SK-N-MC (cell line): Measurements from ENCODE around the gene PKMYT1.

Experiments
- DNase-seq: peaks from one replicate; pipeline ENCODE4 v3.0.0-alpha.2; 2011; ENCODE audit warnings: low read depth, low spot score
- H3K27ac ChIP-seq: fragments of 200-600 bp; sonication (generic); 2 replicates; pipeline ENCODE4 v1.5.1; 2016; ENCODE audit warnings: mixed run types
- H3K36me3 ChIP-seq: fragments of 200-600 bp; sonication (generic); 2 replicates; pipeline ENCODE4 v1.6.1; 2017; ENCODE audit warnings: antibody characterized with exemption, low read length, mixed read lengths; ENCODE audit not compliant: insufficient read depth
- H3K4me3 ChIP-seq: fragments of 200-600 bp; sonication (generic); 2 replicates; pipeline ENCODE4 v1.5.1; 2016
- H3K9ac ChIP-seq: fragments of 200-600 bp; sonication (generic); 2 replicates; pipeline ENCODE4 v1.8.0; 2017; ENCODE audit warnings: mixed run types, mixed read lengths; ENCODE audit not compliant: insufficient read length
- H3K9me3 ChIP-seq: fragments of 200-600 bp; sonication (generic); 2 replicates; pipeline ENCODE4 v1.6.1; 2017; ENCODE audit warnings: low read depth, mild to moderate bottlenecking, antibody characterized with exemption, low read length, moderate library complexity, mixed read lengths
- EZH2 ChIP-seq: fragments of 200-600 bp; sonication (generic); IDR thresholded peaks from one replicate; pipeline ENCODE4 v1.6.1; 2017; ENCODE audit warnings: antibody characterized with exemption
- FOXP2 ChIP-seq: optimal IDR thresholded peaks from 2 replicates; pipeline ENCODE3; 2011; ENCODE audit warnings: mild to moderate bottlenecking, moderate library complexity; ENCODE audit not compliant: insufficient read depth; ENCODE audit errors: extremely low read length, control extremely low read depth
- POLR2AphosphoS5 ChIP-seq: IDR thresholded peaks from 2 replicates; pipeline ENCODE4 v1.6.1; 2012; ENCODE audit warnings: mild to moderate bottlenecking, low read depth, low read length, borderline replicate concordance

Gene PKMYT1

GRCh38 chr16:2964475-2965336, 15.5 kb downstream of the PKMYT1 start:
- Histone ChIP-seq H3K36me3 (no peaks in the 10 kb centered on the region), H3K27ac (no peak overlapping the region), H3K9me3 (no peaks in the 10 kb centered on the region), H3K9ac (peak overlapping the region; percentile 41), H3K4me3 (peak overlapping the region; percentile 83)
- no peak for DNase-seq
- no peak for TF ChIP-seq EZH2
- TF ChIP-seq POLR2AphosphoS5 = peak; percentile 27; the same call in 1 of the 2 replicates

GRCh38 chr16:2963723-2964474, 16.3 kb downstream of the PKMYT1 start, which contains the start of gene KREMEN2:
Gene KREMEN2 (plus strand): TSS chr16:2964275. CDS start chr16:2964521, 246 bp downstream.
- no peak for DNase-seq
- H3K4me3 ChIP-seq = peak within 1 kb of the TSS; percentile 83
- TF ChIP-seq FOXP2 (no peak), EZH2 (no peak), POLR2AphosphoS5 (peak; percentile 21; the same call in 1 of the 2 replicates)
- H3K27ac ChIP-seq = no peak within 1 kb of the TSS
- peak within 1 kb of the TSS; percentile 41 for H3K9ac ChIP-seq
- no peaks in the 10 kb centered on the region for H3K9me3 ChIP-seq
- H3K36me3 ChIP-seq = no peaks in the 10 kb centered on the region

- Histone ChIP-seq H3K27ac (no peak overlapping the region), H3K9ac (peak overlapping the region; percentile 11), H3K4me3 (peak overlapping the region; percentile 83), H3K9me3 (no peaks in the 10 kb centered on the region), H3K36me3 (no peaks in the 10 kb centered on the region)
- no peak for TF ChIP-seq POLR2AphosphoS5
- no peak for DNase-seq
Measured at GRCh38 chr16:2963074-2963722, 17.0 kb downstream of the PKMYT1 start.

GRCh38 chr16:2962334-2963073, 17.7 kb downstream of the PKMYT1 start:
- Histone ChIP-seq H3K4me3 (no peak overlapping the region), H3K36me3 (no peaks in the 10 kb centered on the region), H3K27ac (no peak overlapping the region), H3K9me3 (no peaks in the 10 kb centered on the region), H3K9ac (no peak overlapping the region)
- no peak for TF ChIP-seq EZH2
- no peak for DNase-seq

GRCh38 chr16:2960183-2961010, 19.8 kb downstream of the PKMYT1 start:
- H3K9me3 ChIP-seq = no peaks in the 10 kb centered on the region
- no peak overlapping the region for H3K4me3 ChIP-seq
- H3K36me3 ChIP-seq = no peaks in the 10 kb centered on the region
- TF ChIP-seq FOXP2 (no peak), POLR2AphosphoS5 (no peak), EZH2 (no peak)
- H3K9ac ChIP-seq = no peak overlapping the region
- DNase-seq = no peak
- H3K27ac ChIP-seq = no peak overlapping the region

GRCh38 chr16:2959206-2959605, 21.0 kb downstream of the PKMYT1 start:
- Histone ChIP-seq H3K9ac (no peak overlapping the region), H3K36me3 (no peaks in the 10 kb centered on the region), H3K9me3 (no peaks in the 10 kb centered on the region), H3K27ac (no peak overlapping the region), H3K4me3 (no peak overlapping the region)
- TF ChIP-seq EZH2 (no peak), FOXP2 (no peak), POLR2AphosphoS5 (no peak)
- no peak for DNase-seq

GRCh38 chr16:2956579-2956956, 23.7 kb downstream of the PKMYT1 start:
- H3K9ac ChIP-seq = no peak overlapping the region
- TF ChIP-seq FOXP2 (no peak), POLR2AphosphoS5 (no peak), EZH2 (no peak)
- no peaks in the 10 kb centered on the region for H3K9me3 ChIP-seq
- no peak for DNase-seq
- H3K27ac ChIP-seq = no peak overlapping the region
- H3K4me3 ChIP-seq = no peak overlapping the region
- no peaks in the 10 kb centered on the region for H3K36me3 ChIP-seq

GRCh38 chr16:2955779-2956578, 24.3 kb downstream of the PKMYT1 start:
- H3K27ac ChIP-seq = no peak overlapping the region
- DNase-seq = no peak
- H3K9ac ChIP-seq = no peak overlapping the region
- H3K36me3 ChIP-seq = no peaks in the 10 kb centered on the region
- H3K9me3 ChIP-seq = no peaks in the 10 kb centered on the region
- TF ChIP-seq EZH2 (no peak), FOXP2 (no peak), POLR2AphosphoS5 (no peak)
- no peak overlapping the region for H3K4me3 ChIP-seq
